ENCODE data around the gene DSCAML1. TPM values are rescaled to one million over a fixed set of nuclear protein-coding genes. Genes with fewer than 3 reads are reported as not detected.
A peak's percentile ranks its signal among the peaks of the same experiment; 100 is the strongest.
"Not testable (repeated sequence)": the region's sequence is repeated elsewhere in the genome, so short reads cannot be mapped to it uniquely, and the experiment has no call there.

DSCAML1 gene
- total RNA-seq, 2 donors from 2014 or later: 2.8 TPM; not detected in 1

DNA sequence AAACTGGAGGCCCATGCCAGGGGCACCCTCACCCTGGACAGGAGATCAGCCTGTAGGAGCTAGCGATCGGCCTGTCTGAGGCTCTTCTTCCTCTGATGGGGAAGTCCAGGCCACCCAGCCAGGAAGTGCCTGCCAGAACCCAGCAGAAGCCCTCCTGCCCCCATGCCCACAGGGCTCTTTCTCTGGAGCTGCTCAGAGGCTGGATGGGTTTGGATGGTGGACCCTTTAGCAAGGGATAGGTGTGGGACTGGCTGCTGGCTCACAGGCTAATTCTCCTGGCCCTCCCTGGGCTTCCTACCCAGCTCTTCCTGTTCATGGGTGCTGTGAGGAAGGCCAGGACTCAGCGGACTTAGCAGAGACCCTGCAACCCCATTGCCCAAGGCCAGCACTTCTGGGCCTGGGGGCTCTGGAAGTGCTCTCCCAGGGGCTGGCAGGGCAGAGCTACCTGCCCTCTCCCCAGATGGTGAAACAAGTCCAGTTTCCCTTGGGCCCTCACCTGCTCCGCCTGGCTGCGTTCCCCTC lies 19.9 kb upstream of the DSCAML1 start:
- H3K27me3 Mint-ChIP-seq: no peaks in the 10 kb centered on the region
- H3K4me1 Mint-ChIP-seq: peaks cover 43% of the 10 kb centered on the region
- no peaks in the 10 kb centered on the region for H3K9me3 Mint-ChIP-seq
- peak overlapping the region; percentile 92 for H3K27ac Mint-ChIP-seq
- H3K4me3 Mint-ChIP-seq: peak overlapping the region; percentile 76
- ATAC-seq (replicated peaks): no peak
- H3K36me3 Mint-ChIP-seq (ENCODE audit: low read depth): no peaks in the 10 kb centered on the region

DNA sequence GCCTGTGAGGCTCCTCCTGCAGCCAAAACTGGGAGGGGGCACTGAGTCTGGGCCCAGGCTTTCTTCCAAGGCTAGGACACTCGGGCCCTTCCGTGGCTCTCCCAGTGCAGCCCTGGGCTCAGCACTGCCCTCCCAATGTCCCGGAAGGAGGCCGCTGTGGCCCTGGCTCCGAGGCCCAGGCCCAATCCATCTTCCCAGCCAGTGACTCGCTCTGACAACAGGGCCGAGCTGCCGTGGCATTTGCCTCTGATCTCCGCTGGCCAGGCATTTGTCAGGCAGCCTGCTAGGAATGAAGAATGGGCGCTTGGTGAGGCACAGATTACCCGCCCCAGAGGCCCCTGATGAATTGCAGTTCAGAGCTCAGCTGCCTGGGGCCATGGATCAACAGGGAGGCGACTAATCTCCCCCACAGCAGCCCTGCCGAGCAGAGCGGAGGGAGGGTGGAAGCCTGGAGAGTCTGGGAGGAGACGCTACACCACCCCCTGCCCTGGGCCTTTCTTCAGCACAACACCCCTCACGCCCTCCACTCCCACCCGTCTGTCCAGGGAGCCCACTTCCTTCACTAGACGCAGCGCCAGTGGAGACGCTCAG lies 19.2 kb upstream of the DSCAML1 start:
- no peaks in the 10 kb centered on the region for H3K27me3 Mint-ChIP-seq
- no peaks in the 10 kb centered on the region for H3K36me3 Mint-ChIP-seq (ENCODE audit: low read depth)
- ATAC-seq (replicated peaks): no peak
- peak overlapping the region; percentile 92 for H3K27ac Mint-ChIP-seq
- H3K4me1 Mint-ChIP-seq: peaks cover 43% of the 10 kb centered on the region
- peak overlapping the region; percentile 76 for H3K4me3 Mint-ChIP-seq
- H3K9me3 Mint-ChIP-seq: no peaks in the 10 kb centered on the region

DNA sequence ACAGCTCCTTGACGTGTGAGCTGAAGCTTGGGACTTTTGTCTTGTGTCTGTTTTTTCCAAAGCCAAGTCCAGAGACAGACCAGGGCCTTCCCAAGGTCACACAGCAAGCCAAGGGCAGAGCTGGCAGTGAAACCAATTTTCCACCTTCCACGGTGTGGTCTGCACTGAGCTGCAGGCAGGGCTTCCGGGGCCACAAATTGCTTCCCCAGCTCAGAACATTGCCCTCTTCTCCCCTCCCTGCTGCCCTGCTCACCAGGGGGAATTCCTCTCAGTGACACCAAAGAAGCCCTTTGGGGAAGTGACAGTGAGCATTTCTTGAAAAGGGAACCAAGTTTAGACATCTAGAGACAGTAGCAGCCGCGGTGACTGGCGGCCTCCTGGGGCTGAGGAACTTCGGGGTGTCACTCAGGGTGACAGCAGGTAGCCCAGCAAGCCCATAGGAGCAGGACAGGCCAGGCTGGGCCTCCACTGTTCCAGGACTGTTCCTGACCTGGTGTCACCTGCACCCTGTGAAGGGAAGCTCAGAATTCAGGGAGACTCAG lies 18.3 kb upstream of the DSCAML1 start:
- Mint-ChIP-seq H3K4me3 (peak overlapping the region; percentile 76), H3K4me1 (peaks cover 43% of the 10 kb centered on the region), H3K27ac (peak overlapping the region; percentile 92), H3K36me3 (ENCODE audit: low read depth) (no peaks in the 10 kb centered on the region), H3K27me3 (no peaks in the 10 kb centered on the region), H3K9me3 (no peaks in the 10 kb centered on the region)
- ATAC-seq (replicated peaks): peak; percentile 76

DNA sequence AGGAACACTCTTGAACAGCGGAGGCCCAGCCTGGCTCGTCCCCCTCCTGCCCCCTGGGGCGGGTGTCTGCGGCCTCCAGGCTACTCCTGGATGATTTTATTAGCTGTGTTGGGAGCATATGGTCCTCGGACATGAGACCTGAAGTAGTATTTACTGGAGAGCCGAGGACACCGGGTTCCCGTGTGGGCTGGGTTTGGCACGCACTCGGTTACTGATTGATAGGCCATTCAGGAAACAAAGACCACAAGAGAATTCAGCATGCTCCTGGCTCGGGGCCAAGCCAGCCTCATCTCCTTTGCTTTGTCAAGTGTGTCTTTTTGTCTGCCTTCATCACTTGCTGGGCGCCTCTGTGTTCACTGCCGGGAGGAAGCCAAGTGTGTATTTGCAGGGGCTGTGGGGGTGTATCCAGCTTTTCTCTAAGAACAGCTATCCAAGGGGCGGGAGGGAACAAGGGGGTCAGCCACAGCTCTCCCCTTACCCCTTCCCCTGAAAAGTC lies 17.8 kb upstream of the DSCAML1 start:
- Mint-ChIP-seq H3K9me3 (no peaks in the 10 kb centered on the region), H3K27ac (peak overlapping the region; percentile 92), H3K4me1 (peaks cover 46% of the 10 kb centered on the region), H3K36me3 (ENCODE audit: low read depth) (no peaks in the 10 kb centered on the region), H3K27me3 (peaks cover 1% of the 10 kb centered on the region), H3K4me3 (peak overlapping the region; percentile 76)
- ATAC-seq (replicated peaks): peak; percentile 53

DNA sequence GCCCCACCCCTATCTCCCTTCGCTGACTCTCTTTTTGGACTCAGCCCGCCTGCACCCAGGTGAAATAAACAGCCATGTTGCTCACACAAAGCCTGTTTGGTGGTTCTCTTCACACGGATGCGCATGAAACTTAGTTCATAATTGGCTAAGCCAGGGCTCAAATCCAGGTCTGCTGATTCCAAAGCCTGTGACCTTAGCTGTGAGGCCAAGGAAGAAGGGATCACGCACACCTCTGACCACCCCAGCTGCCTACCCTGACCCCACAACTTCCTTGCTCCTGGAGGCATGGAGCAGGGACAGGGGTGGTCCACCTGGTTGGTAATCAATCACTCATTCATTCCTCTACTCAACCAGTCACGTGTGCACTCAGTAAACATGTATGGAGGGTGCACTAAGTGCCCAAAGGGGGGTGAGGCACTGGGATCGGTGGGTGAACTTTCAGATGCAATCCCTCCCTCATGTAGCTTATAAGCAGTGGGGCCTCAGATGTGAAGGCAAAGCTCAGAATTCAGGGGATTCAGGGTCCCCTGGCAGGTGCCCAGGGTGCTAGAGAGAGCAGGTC lies 17.3 kb upstream of the DSCAML1 start:
- H3K9me3 Mint-ChIP-seq: no peaks in the 10 kb centered on the region
- peaks cover 49% of the 10 kb centered on the region for H3K4me1 Mint-ChIP-seq
- peaks cover 4% of the 10 kb centered on the region for H3K27me3 Mint-ChIP-seq
- peak overlapping the region; percentile 76 for H3K4me3 Mint-ChIP-seq
- peak overlapping the region; percentile 92 for H3K27ac Mint-ChIP-seq
- H3K36me3 Mint-ChIP-seq (ENCODE audit: low read depth): no peaks in the 10 kb centered on the region
- ATAC-seq (replicated peaks): no peak

DNA sequence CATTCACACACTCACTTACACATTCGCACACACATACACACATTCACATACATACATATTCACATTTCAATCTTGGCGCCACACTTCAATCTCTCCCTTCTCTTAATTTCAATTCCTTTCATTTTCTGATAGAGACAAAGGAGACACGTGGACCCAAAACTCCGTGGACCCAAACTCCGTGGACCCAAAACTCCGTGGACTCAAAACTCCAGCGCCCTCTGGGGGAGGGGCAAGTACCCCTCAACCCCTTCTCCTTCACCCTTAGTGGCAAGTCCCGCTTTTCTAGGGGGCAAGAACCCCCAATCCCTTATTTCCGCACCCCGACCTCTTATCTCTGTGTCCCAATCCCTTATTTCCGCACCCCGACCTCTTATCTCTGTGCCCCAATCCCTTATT lies 13.0 kb upstream of the DSCAML1 start:
- not testable (repeated sequence) for H3K36me3 Mint-ChIP-seq (ENCODE audit: low read depth); ATAC-seq (replicated peaks)

DNA sequence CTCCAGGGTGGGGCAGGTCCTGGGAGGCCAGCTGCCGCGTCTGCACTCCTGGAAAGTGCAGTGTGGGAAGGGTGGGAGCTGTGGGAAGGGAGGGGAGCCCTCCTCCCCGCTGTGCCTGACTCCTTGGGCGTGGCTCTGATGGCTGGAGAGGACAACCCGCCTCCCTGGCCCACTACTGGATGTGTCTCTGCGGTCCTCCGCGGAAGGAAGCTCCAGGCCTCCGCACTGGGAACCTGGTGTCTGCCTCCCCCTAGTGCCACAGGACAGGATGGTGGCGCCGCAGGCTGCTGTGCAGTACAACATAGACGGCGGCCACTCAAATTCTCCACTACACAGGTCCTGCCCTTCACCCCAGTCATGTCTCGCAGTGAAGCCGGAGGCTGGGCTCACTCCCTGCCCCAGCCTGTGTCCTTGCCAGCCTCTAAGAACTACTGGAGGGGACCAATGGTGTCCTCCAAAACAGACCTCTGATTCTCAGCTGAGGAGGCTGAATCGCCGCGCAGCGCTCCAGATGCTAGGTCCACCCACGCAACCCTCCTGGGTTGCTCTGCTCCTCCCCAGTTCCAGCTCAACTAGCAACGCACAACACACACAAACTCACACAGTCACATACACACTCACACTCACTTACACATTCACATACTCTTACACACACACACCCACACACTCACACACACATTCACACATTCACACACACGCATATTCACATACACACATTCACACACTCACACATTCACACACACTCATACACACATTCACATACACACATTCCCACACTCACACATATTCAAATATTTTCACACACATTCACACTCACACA lies 12.4 kb upstream of the DSCAML1 start:
- Mint-ChIP-seq H3K9me3 (no peaks in the 10 kb centered on the region), H3K27ac (peak overlapping the region; percentile 1), H3K36me3 (ENCODE audit: low read depth) (no peaks in the 10 kb centered on the region), H3K4me3 (peak overlapping the region; percentile 46), H3K27me3 (peaks cover 4% of the 10 kb centered on the region), H3K4me1 (peaks cover 21% of the 10 kb centered on the region)
- ATAC-seq (replicated peaks): peak; percentile 90

More for the DNA sequence above, 13.0 kb upstream of the DSCAML1 start:
- Mint-ChIP-seq H3K27ac (peak overlapping the region; percentile 1), H3K4me1 (peaks cover 27% of the 10 kb centered on the region), H3K4me3 (peak overlapping the region; percentile 46)
- not testable (repeated sequence) for H3K27me3 Mint-ChIP-seq, H3K9me3 Mint-ChIP-seq

DNA sequence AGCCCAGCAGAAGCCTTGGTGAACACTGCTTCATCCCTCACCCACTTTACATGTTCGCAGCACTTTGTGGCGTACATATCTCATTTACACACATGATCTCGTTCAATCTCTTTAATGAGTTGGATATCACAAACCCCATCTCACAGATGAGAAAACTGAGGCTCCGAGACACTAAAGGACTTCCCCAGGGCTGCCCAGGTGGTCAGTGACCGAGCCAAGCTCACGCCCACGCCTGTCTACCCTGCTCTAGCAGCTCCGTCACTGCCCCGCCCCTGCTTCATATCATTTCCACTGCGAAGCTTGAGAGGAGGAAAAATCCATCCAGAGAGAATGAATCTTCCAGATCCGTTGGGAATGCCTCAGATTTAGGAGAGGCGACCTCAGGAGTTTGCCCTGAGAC lies 11.8 kb upstream of the DSCAML1 start:
- Mint-ChIP-seq H3K4me3 (peak overlapping the region; percentile 46), H3K4me1 (peaks cover 18% of the 10 kb centered on the region), H3K27me3 (peaks cover 4% of the 10 kb centered on the region), H3K27ac (no peak overlapping the region), H3K36me3 (ENCODE audit: low read depth) (no peaks in the 10 kb centered on the region), H3K9me3 (no peaks in the 10 kb centered on the region)
- ATAC-seq (replicated peaks): no peak

DNA sequence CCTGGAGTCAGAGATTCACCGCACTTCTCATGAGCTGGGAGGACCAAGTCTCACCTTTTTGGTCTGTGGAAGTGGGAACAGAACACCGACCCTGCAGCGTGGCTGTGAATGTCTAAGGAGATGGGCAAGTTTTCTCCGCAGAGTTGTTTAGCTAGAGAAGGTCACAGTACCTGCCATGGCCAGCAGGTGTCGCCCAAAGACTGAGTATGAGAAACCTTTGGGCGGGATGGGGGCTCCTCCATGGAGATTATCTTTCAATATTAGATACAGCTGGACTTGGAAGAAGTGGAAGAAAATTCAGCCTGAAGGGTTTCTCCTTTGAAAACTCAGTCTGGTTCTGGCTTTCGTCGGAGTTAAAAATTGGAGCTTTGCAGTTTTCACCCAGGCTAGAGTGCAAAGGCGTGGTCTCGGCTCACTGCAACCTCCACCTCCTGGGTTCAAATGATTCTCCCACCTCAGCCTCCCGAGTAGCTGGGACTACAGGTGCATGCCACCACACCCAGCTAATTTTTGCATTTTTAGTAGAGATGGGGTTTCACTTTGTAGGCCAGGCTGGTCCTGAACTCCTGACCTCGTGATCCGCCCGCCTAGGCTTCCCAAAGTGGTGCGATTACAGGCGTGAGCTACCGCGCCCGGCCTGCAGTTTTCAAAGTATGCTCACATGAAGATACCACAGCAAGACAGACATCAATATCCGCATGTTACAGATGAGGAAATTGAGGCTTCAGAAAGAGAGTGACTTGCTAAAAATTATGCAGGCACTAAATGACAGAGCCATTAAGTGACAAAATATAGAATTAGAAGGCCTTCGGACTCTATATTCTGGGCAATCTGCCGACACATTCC lies 10.7 kb upstream of the DSCAML1 start:
- Mint-ChIP-seq H3K4me1 (peaks cover 8% of the 10 kb centered on the region), H3K4me3 (no peak overlapping the region), H3K27ac (no peak overlapping the region), H3K9me3 (no peaks in the 10 kb centered on the region), H3K36me3 (ENCODE audit: low read depth) (no peaks in the 10 kb centered on the region), H3K27me3 (peaks cover 4% of the 10 kb centered on the region)
- peak; percentile 60 for ATAC-seq (replicated peaks)

DNA sequence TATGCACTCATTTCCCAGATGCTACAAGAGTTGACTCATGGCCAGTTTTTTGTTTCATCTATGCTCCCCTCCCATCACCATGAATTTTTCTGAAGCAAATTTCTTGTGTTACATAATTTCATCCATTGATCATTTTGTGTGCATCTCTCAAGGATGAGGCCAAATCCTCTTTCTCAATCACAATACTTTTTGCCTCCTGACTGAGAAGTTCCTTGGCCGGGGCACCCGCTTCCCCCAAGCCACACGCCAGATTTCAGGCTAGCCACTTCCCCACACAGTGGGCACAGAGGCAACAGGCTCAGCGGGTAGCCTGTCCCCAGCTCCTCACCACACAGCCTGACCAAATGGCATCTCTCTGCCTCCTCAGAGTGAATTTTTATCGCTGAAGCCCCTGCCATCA lies 9.8 kb upstream of the DSCAML1 start:
- ATAC-seq (replicated peaks): no peak
- H3K27ac Mint-ChIP-seq: no peak overlapping the region
- H3K9me3 Mint-ChIP-seq: no peaks in the 10 kb centered on the region
- H3K27me3 Mint-ChIP-seq: peaks cover 4% of the 10 kb centered on the region
- H3K36me3 Mint-ChIP-seq (ENCODE audit: low read depth): no peaks in the 10 kb centered on the region
- H3K4me1 Mint-ChIP-seq: peaks cover 7% of the 10 kb centered on the region
- no peak overlapping the region for H3K4me3 Mint-ChIP-seq

DNA sequence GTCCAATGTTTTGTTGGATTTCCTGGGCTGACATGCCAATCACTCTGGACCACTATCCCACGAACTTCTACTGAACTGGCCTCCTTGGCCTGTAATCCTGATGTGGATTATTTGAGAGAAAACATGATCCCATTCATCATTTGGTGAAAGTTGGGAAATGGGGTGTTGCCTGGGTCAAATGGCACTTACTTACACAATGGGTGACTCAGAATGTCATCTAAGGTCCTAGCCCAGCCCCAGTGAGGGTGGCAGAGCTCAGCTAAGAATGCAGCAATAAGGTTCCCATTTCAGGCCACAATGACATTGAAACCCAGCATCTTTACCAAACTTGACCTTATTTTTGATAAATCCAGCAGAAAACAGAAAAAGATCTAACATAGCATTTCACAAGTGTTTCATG lies 8.0 kb upstream of the DSCAML1 start:
- Mint-ChIP-seq H3K27ac (no peak overlapping the region), H3K27me3 (peaks cover 4% of the 10 kb centered on the region), H3K9me3 (no peaks in the 10 kb centered on the region), H3K4me3 (no peak overlapping the region), H3K36me3 (ENCODE audit: low read depth) (no peaks in the 10 kb centered on the region), H3K4me1 (peaks cover 6% of the 10 kb centered on the region)
- no peak for ATAC-seq (replicated peaks)

- no peak overlapping the region for H3K4me3 Mint-ChIP-seq
- H3K4me1 Mint-ChIP-seq: no peaks in the 10 kb centered on the region
- ATAC-seq (replicated peaks): no peak
- H3K36me3 Mint-ChIP-seq (ENCODE audit: low read depth): no peaks in the 10 kb centered on the region
- H3K9me3 Mint-ChIP-seq: no peaks in the 10 kb centered on the region
- H3K27me3 Mint-ChIP-seq: peaks cover 1% of the 10 kb centered on the region
- H3K27ac Mint-ChIP-seq: no peak overlapping the region
Observed at GRCh38 chr11:117803896-117804295, 6.9 kb upstream of the DSCAML1 start.

- Mint-ChIP-seq H3K27me3 (peaks cover 19% of the 10 kb centered on the region), H3K27ac (no peak overlapping the region), H3K4me1 (peaks cover 5% of the 10 kb centered on the region), H3K9me3 (no peaks in the 10 kb centered on the region), H3K36me3 (ENCODE audit: low read depth) (no peaks in the 10 kb centered on the region), H3K4me3 (no peak overlapping the region)
- ATAC-seq (replicated peaks): no peak
Observed at GRCh38 chr11:117799634-117800033, 2.6 kb upstream of the DSCAML1 start.

- H3K9me3 Mint-ChIP-seq: no peaks in the 10 kb centered on the region
- ATAC-seq (replicated peaks): no peak
- H3K36me3 Mint-ChIP-seq (ENCODE audit: low read depth): no peaks in the 10 kb centered on the region
- no peak overlapping the region for H3K27ac Mint-ChIP-seq
- H3K4me3 Mint-ChIP-seq: peak overlapping the region; percentile 33
- peaks cover 5% of the 10 kb centered on the region for H3K4me1 Mint-ChIP-seq
- H3K27me3 Mint-ChIP-seq: peaks cover 46% of the 10 kb centered on the region
Observed at GRCh38 chr11:117796456-117796871, 552 bp downstream of the DSCAML1 start.
